Stimulated activated CD8-positive, alpha-beta memory T cell treated with anti-CD3 and anti-CD28 coated beads, Interleukin-7, amount 100 ng/mL, for 48 hours (primary cell): ENCODE results near the gene MPST.
"Not testable (repeated sequence)": the region's sequence is repeated elsewhere in the genome, so short reads cannot be mapped to it uniquely, and the experiment has no call there.

Experiments
- DNase-seq, 2 donors: peaks; one replicate each; pipeline ENCODE4 v3.0.0-alpha.2; 2020; ENCODE audit warnings: low read depth in 1 of 2; ENCODE audit errors: extremely low read depth in 1 of 2

Gene MPST

GRCh38 chr22:37019309-37020191 lies at the start of gene MPST, which contains the start of gene TST:
MPST (plus strand) TSS chr22:37019742; CDS start chr22:37019837, 95 bp downstream.
TST (minus strand) TSS chr22:37019447; CDS start chr22:37018732, 715 bp downstream.
- peak in 1 of 2 donors; percentile 8 for DNase-seq

GRCh38 chr22:36971341-36972125 lies 48.0 kb upstream of the MPST start:
- DNase-seq: no peak

GRCh38 chr22:36976606-36977005 lies 42.9 kb upstream of the MPST start:
- no peak for DNase-seq

GRCh38 chr22:36977401-36977861 lies 42.1 kb upstream of the MPST start:
- DNase-seq: peak; percentile 59 to 85

DNA sequence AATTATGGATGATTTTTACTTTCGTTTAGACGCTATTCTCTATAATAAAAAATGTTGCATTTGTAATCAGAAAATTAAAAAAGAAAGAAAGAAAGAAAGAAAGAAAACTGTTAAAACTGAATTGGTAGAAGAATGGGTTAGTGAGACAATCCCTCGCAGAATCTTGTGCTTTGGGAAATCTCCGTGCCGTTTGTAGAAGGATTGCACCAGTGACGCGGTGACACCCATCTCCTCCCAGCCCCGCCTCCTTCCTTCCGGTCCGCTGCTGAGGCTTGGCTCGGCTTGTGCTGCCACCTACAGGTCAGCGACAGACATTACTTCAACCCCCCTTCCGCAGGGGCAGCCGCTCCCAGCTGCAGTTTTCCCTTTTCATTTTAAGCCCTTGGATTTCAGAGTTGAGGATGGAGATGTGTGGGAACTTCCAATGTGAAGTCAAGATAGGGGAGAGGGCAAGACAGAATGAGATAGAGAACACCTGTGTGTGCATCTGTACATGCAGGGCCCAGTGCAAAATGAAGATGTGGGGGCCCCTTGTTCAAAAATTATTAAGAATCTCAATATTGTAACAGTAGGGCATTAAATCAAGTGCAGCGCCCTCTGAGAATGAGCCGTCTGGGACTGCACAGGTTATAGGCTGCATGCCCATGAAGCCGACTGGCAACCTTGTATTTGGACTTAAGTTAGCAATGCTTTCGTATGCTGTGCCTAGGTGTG lies 41.4 kb upstream of the MPST start:
- DNase-seq: peak; percentile 72 to 84

DNA sequence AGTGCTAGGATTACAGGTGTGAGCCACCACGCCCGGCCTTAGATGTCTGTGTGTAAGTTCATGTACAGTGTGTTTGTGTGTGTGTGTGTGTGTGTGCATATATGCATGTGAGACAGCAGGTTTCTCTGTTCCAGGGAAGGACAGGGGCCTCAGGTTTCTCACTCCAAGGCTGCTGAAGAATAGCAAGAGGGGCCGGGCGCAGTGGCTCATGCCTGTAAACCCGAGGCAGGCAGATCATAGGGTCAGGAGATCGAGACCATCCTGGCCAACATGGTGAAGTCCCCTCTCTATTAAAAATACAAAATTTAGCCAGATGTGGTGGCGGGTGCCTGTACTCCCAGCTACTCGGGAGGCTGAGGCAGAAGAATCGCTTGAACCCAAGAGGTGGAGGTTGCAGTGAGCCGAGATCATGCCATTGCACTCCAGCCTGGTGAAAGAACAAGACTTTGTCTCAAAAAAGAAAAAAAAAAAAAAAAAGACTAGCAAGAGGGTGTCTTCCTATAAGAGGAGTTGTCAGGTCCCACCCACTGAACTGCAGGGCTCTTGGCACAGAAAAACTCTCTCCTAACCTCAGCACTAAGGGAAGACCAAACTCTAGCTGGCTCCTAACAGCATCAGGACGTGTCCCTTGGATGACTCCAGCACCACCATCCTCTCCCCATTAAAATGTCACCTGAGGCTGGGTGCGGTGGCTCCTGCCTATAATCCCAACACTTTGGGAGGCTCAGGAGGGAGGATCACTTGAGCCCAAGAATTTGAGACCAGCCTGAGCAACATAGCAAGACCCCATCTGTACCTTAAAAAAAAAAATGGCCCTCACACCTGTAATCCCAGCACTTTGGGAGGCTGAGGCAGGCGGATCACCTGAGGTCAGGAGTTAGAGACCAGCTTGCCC lies 40.3 kb upstream of the MPST start:
- no peak for DNase-seq

GRCh38 chr22:36981247-36981775 lies 38.2 kb upstream of the MPST start:
- no peak for DNase-seq

DNA sequence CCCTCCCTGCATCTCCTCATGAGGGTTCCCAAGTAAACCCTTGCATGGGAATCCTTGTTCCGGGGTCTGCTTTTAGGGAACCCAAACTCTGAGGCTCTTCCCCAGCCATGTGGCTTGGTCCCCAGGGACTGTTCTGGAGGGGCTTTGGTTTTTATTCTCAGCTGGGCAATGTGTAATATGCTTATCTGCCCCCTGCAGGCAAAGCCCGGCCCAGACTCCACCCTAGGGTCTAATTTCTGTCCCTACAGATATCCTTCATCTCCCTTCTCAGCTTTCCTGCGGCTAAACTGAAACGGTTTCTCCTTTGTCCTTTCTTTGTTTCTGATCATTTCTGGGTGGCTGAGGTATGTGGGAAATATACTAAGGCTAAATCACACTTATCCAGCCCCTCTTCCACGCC lies 37.4 kb upstream of the MPST start:
- DNase-seq: no peak

- no peak for DNase-seq
Observed at GRCh38 chr22:36985211-36985889, 34.2 kb upstream of the MPST start.

- DNase-seq: peak; percentile 18 to 43
Observed at GRCh38 chr22:36986242-36986821, 33.2 kb upstream of the MPST start.

GRCh38 chr22:36988075-36988832 lies 31.3 kb upstream of the MPST start:
- DNase-seq: no peak

GRCh38 chr22:36989012-36989411 lies 30.5 kb upstream of the MPST start:
- not testable (repeated sequence) for DNase-seq

DNA sequence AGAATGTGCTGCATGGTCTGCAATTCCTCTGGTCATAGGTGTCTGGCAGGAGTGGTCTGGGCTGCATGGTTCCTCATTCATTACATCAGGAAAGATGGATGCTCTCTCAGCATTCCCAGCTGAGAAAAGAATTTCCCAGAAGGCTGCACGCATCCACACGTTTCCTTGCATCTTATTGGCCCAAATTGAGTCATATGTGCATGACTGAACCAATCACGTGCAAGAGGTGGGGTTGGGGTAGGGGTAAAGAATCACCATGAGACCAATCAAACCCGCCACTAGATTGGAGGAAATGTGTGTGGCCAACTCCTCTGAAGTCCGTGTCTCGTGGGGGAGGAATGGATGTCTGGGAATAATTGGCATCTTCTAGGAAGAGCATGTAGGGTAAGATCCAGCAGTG lies 29.1 kb upstream of the MPST start:
- no peak for DNase-seq

DNA sequence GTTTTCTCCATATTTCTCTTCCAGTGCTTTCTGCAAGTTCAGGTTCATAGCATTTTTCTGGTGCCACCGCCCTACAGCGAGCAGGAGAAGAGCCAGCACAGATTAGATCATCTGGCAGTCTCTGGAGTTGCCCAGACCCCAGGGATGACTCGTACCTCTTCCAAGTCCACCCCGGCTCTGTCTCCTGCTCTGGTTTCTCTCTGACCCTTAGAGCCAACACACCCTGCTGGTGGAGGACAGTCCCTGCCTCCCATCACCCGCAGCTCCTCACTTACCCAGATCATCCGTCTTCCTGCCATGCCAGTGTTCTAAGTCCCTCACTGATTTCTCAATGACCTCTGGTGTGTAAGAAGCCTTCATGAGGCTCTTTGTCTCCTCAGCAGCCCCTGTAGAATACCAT lies 28.3 kb upstream of the MPST start:
- DNase-seq: no peak

GRCh38 chr22:36997746-36998145 lies 21.8 kb upstream of the MPST start:
- DNase-seq: no peak

GRCh38 chr22:36998620-36999351 lies 20.8 kb upstream of the MPST start:
- DNase-seq: no peak

DNA sequence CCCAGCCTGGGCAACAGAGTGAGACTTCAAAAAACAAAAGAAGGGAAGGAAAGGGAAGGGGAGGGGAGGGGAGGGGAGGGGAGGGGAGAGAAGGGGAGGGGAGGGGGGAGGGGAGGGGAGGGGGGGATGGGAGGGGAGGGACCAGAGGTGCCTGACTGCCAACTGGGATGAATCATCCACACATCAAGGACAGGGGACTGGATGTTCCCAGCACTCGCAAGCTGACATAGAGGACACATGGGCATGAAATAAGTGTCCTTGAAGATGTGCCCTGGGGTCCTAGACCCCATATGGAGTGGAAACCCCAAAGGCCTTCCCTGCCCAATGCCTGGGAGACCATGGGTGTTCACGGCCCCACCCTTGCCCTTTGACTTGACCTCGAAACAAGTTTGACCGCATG lies 20.1 kb upstream of the MPST start:
- no peak for DNase-seq
